Mammary epithelial cell (primary cell): ENCODE results near the gene POC1A.

ENCODE experiments used
- EZH2 ChIP-seq: IDR thresholded peaks from 2 replicates; pipeline ENCODE4 v1.6.1; 2012; ENCODE audit warnings: low read length, inconsistent platforms, borderline replicate concordance
- TF ChIP-seq, protein P1 (sequence below), 2 donors: IDR thresholded peaks in 1 of 2; conservative IDR thresholded peaks in 1 of 2; 2 replicates each; pipeline ENCODE4 v1.5.1; 2011 to 2012; ENCODE audit warnings: inconsistent platforms in 2 of 2, low read length in 2 of 2, mild to moderate bottlenecking in 2 of 2, control low read depth in 1 of 2, low read depth in 1 of 2; ENCODE audit not compliant: insufficient read depth in 1 of 2; ENCODE audit errors: extremely low read depth in 1 of 2

DNA sequence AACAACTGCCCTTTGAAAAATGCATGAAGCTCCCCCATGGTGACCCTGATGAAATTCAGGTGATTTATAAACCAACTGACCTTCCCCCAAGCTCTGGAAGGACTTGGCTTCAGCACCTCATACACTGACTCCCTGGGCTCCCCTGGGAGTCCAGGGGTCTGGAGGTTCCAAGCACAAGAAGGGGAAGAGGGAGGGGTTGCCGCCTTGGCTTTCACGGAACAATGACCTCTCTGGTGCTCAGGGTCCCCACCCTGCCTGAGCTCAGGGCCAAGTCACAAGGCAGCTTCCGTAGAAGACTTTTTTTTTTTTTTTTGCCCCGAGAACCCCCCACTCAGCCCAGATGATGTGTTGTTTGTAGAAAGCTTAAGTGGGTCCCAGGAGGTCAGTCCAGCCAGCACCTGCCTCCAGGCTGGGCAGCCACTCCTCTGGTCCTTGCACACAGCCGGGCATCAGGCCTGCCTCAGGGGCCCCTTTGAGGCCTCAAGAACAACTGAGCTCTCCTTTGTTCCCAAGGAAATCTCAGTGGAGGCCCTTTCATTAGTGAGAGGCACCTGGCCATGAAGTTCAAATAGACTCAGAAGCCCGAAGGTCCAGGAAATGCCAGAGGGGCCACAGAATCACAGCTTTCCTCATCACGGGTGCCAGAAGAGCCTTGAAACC, 29.7 kb upstream of the POC1A start:
- TF ChIP-seq, protein P1, sequence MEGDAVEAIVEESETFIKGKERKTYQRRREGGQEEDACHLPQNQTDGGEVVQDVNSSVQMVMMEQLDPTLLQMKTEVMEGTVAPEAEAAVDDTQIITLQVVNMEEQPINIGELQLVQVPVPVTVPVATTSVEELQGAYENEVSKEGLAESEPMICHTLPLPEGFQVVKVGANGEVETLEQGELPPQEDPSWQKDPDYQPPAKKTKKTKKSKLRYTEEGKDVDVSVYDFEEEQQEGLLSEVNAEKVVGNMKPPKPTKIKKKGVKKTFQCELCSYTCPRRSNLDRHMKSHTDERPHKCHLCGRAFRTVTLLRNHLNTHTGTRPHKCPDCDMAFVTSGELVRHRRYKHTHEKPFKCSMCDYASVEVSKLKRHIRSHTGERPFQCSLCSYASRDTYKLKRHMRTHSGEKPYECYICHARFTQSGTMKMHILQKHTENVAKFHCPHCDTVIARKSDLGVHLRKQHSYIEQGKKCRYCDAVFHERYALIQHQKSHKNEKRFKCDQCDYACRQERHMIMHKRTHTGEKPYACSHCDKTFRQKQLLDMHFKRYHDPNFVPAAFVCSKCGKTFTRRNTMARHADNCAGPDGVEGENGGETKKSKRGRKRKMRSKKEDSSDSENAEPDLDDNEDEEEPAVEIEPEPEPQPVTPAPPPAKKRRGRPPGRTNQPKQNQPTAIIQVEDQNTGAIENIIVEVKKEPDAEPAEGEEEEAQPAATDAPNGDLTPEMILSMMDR (conservative IDR thresholded peaks at IDR 0.05 in 1 of 2, IDR thresholded peaks at IDR 0.05 in 1 of 2; ENCODE audit: extremely low read depth in 1 of 2, insufficient read depth in 1 of 2, low read depth in 1 of 2, low read length in 2 of 2) = no peak
- TF ChIP-seq EZH2 = no peak
